ACHN (cell line): ENCODE results near the gene NUP214.
"Not testable (repeated sequence)": the region's sequence is repeated elsewhere in the genome, so short reads cannot be mapped to it uniquely, and the experiment has no call there.

Experiments
- DNase-seq: peaks from one replicate; pipeline ENCODE4 v3.0.0-alpha.2; 2015
- in situ Hi-C: cut with HindIII; loops from 2 replicates; pipeline ENCODE4 v1.10.0; 2017; ENCODE audit warnings: low sequenced_read_pairs, low pct_ligation_motif_present, low pct_unique_long_range_greater_than_20kb

NUP214 gene

DNA sequence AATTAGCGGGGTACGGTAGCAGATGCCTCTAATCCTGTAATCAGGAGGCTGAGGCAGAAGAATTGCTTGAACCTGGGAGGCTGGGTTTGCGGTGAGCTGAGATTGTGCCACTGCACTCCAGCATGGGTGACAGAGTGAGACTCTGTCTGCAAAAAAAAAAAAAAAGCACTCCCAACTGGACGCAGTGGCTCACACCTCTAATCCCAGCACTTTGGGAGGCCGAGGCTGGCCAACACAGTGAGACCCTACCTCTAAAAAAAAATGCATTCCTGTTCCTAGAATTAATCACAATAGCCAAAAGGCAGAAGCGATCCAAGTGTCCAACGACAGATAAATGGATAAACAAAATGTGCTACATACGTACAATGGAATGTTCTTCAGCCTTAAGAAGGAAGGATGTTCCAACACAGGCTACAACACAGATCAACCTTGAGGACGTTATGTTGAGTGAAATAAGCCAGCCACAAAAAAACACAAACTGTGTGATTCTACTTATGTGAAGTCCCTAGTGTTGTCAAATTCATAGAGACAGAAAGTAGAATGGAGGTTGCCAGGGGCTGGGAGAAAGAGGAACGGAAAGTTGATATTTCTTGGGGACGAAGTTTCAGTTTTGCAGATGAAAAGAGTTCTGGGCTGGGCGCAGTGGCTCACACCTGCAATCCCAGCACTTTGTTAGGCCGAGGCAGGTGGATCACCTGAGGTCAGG lies 137.1 kb downstream of the NUP214 start:
- DNase-seq, result no peak
- in situ Hi-C loops, result no loop called here

DNA sequence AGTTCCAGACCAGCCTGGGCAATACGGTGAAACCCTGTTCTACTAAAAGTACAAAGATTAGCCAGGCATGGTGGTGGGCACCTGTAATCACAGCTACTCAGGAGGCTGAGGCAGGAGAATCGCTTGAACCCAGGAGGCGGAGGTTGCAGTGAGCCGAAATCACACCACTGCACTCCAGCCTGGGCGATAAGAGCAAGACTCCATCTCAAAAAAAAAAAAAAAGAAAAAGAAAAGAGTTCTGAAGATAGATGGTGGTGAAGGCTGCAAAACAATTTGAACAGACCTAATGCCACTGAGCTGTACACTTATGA lies 137.6 kb downstream of the NUP214 start:
- in situ Hi-C loops, DNase-seq: not testable (repeated sequence)

GRCh38 chr9:131263701-131264100 lies 138.3 kb downstream of the NUP214 start:
- no peak for DNase-seq
- in situ Hi-C loops, result no loop called here

GRCh38 chr9:131264231-131264630 lies 138.8 kb downstream of the NUP214 start:
- in situ Hi-C loops, result no loop called here
- DNase-seq, result no peak

- DNase-seq, result no peak
- in situ Hi-C loops, result no loop called here
Measured at GRCh38 chr9:131266266-131267229, 141.2 kb downstream of the NUP214 start.

GRCh38 chr9:131270171-131271015 lies 145.0 kb downstream of the NUP214 start:
- in situ Hi-C loops, result no loop called here
- DNase-seq, result no peak

- in situ Hi-C loops, DNase-seq: not testable (repeated sequence)
Measured at GRCh38 chr9:131271016-131271273, 145.6 kb downstream of the NUP214 start.

GRCh38 chr9:131271506-131271931 lies 146.1 kb downstream of the NUP214 start:
- in situ Hi-C loops, result no loop called here
- no peak for DNase-seq

- DNase-seq, result no peak
- in situ Hi-C loops, result no loop called here
Measured at GRCh38 chr9:131272212-131272611, 146.8 kb downstream of the NUP214 start.

DNA sequence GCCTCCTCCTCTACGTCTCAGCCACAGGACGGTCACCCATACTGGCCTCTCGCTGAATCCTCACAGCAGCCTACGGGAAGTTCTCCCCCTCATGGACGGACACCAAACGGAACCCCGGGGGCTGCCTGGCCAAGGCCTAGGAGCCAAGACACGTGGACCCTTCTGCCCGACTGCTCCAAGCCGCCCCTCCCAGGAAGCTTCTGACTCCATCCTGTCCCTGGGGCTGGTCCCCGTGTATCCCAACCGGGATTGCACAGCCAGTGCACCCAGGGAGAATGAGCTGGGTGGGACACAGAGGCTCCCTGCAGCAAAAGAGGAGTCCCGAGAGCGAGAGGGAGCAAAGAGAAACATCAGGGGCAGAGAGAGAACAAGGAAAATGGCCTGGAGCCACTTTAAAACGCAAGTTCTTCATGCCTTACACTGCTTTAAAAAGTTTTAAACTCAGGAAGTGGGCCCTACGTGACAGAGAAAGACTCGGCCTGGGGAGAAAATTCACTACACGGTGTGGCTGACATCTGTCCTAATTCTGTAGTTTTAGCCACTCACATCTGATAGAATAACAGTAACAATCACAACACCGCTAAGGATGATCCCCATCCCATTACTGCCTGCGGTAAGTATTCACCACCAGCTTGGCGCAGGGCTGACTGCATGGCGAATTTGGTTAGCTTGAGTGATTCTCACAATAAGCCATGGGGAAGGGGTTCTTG lies 147.9 kb downstream of the NUP214 start:
- in situ Hi-C loops, result no loop called here
- DNase-seq, result no peak

DNA sequence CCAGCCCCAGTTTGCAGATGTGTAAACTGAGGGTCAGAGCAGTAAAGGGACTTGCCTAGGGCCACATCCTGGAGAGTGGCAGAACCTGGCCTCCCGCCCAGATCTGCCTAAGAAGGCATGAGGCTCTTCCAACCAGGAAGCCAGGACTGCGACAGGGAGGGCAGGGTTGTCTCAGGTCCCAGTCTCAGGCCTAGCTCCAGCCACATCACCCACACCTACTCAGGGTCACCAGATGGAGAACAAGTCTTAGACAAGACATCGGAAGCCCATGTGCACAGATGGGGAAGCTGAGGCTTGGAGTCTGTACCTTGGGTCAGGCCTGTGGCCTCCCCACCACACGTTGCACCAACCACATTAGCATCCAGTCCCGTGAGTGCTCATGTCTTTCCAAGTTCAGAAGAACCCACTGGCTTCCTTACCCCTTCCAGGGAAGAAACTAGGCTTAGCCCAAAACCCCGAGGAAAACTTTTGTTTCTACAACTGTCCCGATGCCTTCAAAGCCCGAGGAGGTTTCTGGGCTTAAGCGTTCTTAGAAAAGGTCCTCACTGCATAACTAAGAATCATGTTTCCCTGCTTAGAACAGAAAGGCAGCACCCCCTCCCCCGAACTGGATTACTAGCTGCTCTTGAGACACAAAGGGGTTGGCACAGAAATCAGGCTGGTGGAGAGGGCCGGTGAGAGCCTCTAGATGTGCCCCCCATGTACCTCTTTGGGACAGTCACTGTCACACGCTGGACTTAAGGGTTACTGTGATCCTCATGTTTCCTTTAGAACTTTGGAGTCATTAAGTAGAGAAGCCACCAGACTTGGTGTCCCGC lies 148.7 kb downstream of the NUP214 start:
- in situ Hi-C loops, result no loop called here
- DNase-seq, result no peak

DNA sequence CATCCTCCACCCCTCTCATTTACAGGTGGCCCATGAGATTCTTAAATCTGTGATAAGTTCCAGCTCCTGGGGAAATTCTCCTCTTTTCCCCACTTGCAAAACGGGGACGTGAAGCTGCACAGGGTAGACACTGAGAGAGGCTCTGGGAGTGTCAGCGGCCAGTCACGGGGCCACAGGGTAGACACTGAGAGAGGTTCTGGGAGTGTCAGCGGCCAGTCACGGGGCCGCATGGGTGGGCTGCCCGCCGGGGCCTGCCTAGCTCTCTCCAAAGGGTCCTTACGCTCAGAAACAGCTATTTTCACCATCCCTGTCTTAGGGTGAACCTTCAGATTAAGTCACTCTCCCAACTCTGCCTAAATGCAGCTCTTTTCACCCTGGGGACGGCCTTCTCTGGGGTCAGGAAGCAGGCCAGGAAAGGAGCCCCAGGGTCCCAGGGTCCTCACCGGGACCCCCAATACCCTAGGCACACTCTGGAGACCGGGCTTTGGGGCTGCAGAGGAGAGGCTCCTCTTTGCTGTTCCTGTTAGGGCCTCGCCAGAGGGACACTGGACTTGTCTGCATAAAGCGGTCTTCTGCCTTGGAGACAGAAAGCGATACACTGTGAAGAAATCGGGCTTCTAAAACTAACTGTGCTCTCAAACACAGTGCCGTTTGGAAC lies 149.4 kb downstream of the NUP214 start:
- in situ Hi-C loops, result no loop called here
- DNase-seq, result no peak

GRCh38 chr9:131275332-131276093 lies 150.1 kb downstream of the NUP214 start:
- no peak for DNase-seq
- in situ Hi-C loops, result no loop called here

DNA sequence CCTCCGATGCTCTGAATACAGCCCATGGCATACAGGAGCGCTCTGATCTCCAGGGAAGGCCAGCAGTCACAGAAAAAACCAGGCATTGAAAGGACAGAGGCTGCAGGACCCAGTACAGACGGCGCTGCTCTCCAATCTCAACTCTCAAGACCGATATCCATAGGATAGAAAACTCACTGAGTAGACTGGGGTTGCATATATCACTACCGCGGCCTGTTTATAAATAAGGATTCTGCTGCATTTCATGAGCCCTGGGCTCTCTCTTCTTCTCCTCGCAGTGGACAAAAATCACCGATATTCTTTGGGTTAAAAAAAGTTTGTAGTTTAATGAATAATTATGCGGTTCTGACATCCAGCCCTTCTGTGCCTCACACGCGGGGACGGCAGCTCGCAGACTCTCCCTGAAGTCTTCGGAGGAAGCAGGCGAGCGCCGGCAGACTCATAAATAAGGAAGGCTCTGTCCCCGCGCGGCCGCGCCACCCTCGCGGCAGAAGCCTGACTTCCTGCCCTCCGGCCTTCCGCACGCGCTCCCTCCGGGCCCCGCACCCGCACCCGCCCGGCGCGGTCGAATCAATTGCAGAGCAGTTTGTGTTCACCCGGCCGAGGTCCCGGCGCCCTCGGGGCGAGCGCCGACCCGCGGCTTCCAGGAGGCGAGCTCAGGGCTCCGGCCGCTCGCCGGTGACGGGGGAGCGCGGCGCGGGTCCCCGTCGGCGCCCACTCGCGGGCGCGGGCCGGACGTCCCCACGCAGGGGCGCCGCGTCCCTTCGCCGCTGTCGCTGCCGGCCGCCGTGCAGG lies 150.9 kb downstream of the NUP214 start, which contains the start of gene FAM78A:
Gene FAM78A (minus strand): TSS at position 417 of the 795 bp plus-strand sequence. CDS start 331 bp downstream, at position 86.
- in situ Hi-C loops, result no loop called here
- DNase-seq, result no peak

- in situ Hi-C loops, result no loop called here
- DNase-seq, result no peak
Measured at GRCh38 chr9:131276891-131277286, 151.5 kb downstream of the NUP214 start.
